ENCODE data around the gene GNA14.

GRCh38 chr9:77605449-77606220 is 42.5 kb downstream of the GNA14 start:
- no peak for TF ChIP-seq CTCF (conservative IDR thresholded peaks at IDR 0.05 in 1 of 2, IDR thresholded peaks at IDR 0.05 in 1 of 2; ENCODE audit: extremely low read depth in 1 of 2, insufficient read depth in 1 of 2, low read depth in 1 of 2, low read length in 2 of 2)
- TF ChIP-seq EZH2 (IDR thresholded peaks at IDR 0.05; ENCODE audit: borderline replicate concordance, low read length), result no peak
